Measurements from ENCODE around the gene SEZ6L2. TPM values are rescaled to one million over a fixed set of nuclear protein-coding genes. Genes with fewer than 3 reads are reported as not detected.

The SEZ6L2 gene
- total RNA-seq, 1 donor from 2014 or later, result 10.7 TPM

- Histone ChIP-seq H3K36me3 (no peaks in the 10 kb centered on the region), H3K4me1 (peaks cover 13% of the 10 kb centered on the region), H3K4me3 (peak overlapping the region; percentile 71), H3K27ac (no peak overlapping the region), H3K27me3 (ENCODE audit: low read depth) (peaks cover 24% of the 10 kb centered on the region), H3K9me3 (no peaks in the 10 kb centered on the region)
- ATAC-seq (no peak), DNase-seq (no peak)
- intact Hi-C loops (cut with DNase I), result no loop called here
- TF ChIP-seq, protein P1, sequence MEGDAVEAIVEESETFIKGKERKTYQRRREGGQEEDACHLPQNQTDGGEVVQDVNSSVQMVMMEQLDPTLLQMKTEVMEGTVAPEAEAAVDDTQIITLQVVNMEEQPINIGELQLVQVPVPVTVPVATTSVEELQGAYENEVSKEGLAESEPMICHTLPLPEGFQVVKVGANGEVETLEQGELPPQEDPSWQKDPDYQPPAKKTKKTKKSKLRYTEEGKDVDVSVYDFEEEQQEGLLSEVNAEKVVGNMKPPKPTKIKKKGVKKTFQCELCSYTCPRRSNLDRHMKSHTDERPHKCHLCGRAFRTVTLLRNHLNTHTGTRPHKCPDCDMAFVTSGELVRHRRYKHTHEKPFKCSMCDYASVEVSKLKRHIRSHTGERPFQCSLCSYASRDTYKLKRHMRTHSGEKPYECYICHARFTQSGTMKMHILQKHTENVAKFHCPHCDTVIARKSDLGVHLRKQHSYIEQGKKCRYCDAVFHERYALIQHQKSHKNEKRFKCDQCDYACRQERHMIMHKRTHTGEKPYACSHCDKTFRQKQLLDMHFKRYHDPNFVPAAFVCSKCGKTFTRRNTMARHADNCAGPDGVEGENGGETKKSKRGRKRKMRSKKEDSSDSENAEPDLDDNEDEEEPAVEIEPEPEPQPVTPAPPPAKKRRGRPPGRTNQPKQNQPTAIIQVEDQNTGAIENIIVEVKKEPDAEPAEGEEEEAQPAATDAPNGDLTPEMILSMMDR (IDR thresholded peaks at IDR 0.05), result no peak
Measured at GRCh38 chr16:29898135-29898803, 1.1 kb downstream of the SEZ6L2 start.

DNA sequence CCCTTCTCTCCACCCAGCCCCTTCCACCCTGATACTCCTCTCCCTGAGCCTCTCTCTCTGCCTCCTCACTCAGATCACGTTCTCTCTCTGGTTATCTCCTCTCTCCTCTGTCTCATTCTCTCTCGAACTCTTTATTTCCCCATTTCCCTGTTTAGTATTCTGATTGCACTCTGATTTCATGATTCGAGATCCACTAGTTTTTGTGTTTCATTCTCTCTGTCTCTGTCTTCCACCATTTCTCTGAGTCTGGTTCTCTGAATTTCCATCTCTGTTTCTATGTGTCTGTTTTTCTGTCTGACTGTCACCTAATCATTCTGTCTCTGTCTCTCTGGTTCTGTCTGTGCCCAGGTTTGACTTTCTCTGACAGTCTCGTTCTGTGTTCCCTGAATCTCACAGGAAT, 2.0 kb downstream of the SEZ6L2 start:
- H3K27me3 ChIP-seq (ENCODE audit: low read depth), result peaks cover 24% of the 10 kb centered on the region
- intact Hi-C loops (cut with DNase I), result no loop called here

GRCh38 chr16:29896841-29897240, 2.5 kb downstream of the SEZ6L2 start:
- TF ChIP-seq, protein P1 (IDR thresholded peaks at IDR 0.05), result no peak
- H3K27me3 ChIP-seq (ENCODE audit: low read depth), result peaks cover 24% of the 10 kb centered on the region
- H3K27ac ChIP-seq, result no peak overlapping the region
- H3K4me1 ChIP-seq, result peaks cover 13% of the 10 kb centered on the region
- H3K36me3 ChIP-seq, result no peaks in the 10 kb centered on the region
- no peak overlapping the region for H3K4me3 ChIP-seq
- no peaks in the 10 kb centered on the region for H3K9me3 ChIP-seq
- DNase-seq, result no peak
- ATAC-seq, result no peak
- intact Hi-C loops (cut with DNase I), result no loop called here

More for the DNA sequence above, 2.0 kb downstream of the SEZ6L2 start:
- Histone ChIP-seq H3K4me1 (peaks cover 13% of the 10 kb centered on the region), H3K9me3 (no peaks in the 10 kb centered on the region), H3K27ac (no peak overlapping the region), H3K4me3 (no peak overlapping the region), H3K36me3 (no peaks in the 10 kb centered on the region)
- DNase-seq (no peak), ATAC-seq (no peak)
- TF ChIP-seq, protein P1 (IDR thresholded peaks at IDR 0.05), result no peak

DNA sequence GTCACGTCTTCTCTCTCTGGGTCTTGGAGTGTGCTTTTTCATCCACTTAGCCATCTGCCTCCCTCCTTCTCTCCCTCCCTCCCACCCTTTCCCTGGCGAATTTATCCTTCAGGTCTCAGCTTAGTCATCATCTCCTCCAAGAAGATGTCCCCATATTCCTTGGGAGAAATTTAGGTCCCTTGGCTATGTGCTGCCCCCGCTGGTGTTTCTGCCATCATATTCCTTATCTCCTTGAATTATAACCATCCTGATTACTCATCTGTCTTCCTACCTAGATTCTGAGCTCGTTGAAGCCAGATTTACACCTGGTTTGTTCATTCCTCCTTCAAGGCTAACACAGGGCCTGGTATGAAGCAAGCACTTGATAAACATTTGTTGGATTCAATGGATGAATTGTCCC, 5.0 kb downstream of the SEZ6L2 start:
- ATAC-seq (no peak), DNase-seq (no peak)
- H3K9me3 ChIP-seq, result no peaks in the 10 kb centered on the region
- H3K27me3 ChIP-seq (ENCODE audit: low read depth), result peaks cover 16% of the 10 kb centered on the region
- H3K4me3 ChIP-seq, result no peak overlapping the region
- no peaks in the 10 kb centered on the region for H3K4me1 ChIP-seq
- no peaks in the 10 kb centered on the region for H3K36me3 ChIP-seq
- TF ChIP-seq, protein P1 (IDR thresholded peaks at IDR 0.05), result no peak
- no peak overlapping the region for H3K27ac ChIP-seq
- intact Hi-C loops (cut with DNase I), result no loop called here

DNA sequence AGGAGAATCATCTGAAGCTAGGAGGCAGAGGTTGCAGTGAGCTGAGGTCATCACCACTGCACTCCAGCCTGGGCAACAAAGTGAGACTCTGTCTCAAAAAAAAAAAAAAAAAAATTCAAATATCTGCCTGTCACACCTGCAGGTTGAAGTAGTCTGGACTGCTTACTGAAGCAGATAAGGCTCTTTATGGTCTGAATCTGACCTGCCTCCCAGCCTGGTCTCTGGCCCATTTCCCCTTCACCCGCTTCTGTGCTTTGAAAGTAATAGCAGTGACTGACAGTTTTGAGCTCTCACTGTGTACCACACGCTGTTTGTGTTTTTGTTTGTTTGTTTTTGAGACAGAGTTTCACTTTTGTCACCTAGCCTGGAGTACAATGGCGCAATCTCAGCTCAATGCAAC, 5.8 kb downstream of the SEZ6L2 start:
- no peak for DNase-seq
- no peak overlapping the region for H3K4me3 ChIP-seq
- intact Hi-C loops (cut with DNase I), result no loop called here
- no peak for ATAC-seq
- TF ChIP-seq, protein P1 (IDR thresholded peaks at IDR 0.05), result no peak
- H3K9me3 ChIP-seq, result no peaks in the 10 kb centered on the region
- no peak overlapping the region for H3K27ac ChIP-seq
- no peaks in the 10 kb centered on the region for H3K36me3 ChIP-seq
- H3K4me1 ChIP-seq, result no peaks in the 10 kb centered on the region
- peaks cover 16% of the 10 kb centered on the region for H3K27me3 ChIP-seq (ENCODE audit: low read depth)

Measured in lower lobe of right lung (tissue), 2 donors.